WTC11 (cell line): Measurements from ENCODE around the gene KIF24. TPM values are rescaled to one million over a fixed set of nuclear protein-coding genes. Genes with fewer than 3 reads are reported as not detected.

ENCODE experiments used
- ATAC-seq: fragments of 200-7000 bp; cut with Tn5 transposase; 2 replicates; pipeline ENCODE4 v1.10.0; 2021; ENCODE audit warnings: mild to moderate bottlenecking, moderate library complexity
- CTCF ChIA-PET: fragments of 300-600 bp; sonication (Branson Sonifier 250); formaldehyde crosslinking; loops from one replicate; lab custom pipeline; 2021; ENCODE audit warnings: antibody characterized with exemption; lab: Charles Lee
- POLR2A ChIA-PET: fragments of 350-600 bp; sonication (Branson Sonifier 250); formaldehyde crosslinking; loops from one replicate; lab custom pipeline; 2021; ENCODE audit warnings: antibody characterized with exemption; lab: Charles Lee
- DNase-seq: peaks from one replicate; pipeline ENCODE4 v3.0.0; 2021; ENCODE audit warnings: low spot score
- H3K27ac Mint-ChIP-seq: 2 replicates; pipeline ENCODE4 v1.8.0; 2021; ENCODE audit warnings: mixed read lengths
- H3K27me3 Mint-ChIP-seq: 2 replicates; pipeline ENCODE4 v1.8.0; 2021; ENCODE audit warnings: low read depth, mild to moderate bottlenecking, moderate library complexity, mixed read lengths
- H3K36me3 Mint-ChIP-seq: 2 replicates; pipeline ENCODE4 v1.8.0; 2021; ENCODE audit warnings: mixed read lengths
- H3K4me1 Mint-ChIP-seq: 2 replicates; pipeline ENCODE4 v1.8.0; 2022; ENCODE audit warnings: mixed read lengths
- H3K4me3 Mint-ChIP-seq: 2 replicates; pipeline ENCODE4 v1.8.0; 2021; ENCODE audit warnings: mild to moderate bottlenecking, moderate library complexity, mixed read lengths
- H3K9me3 Mint-ChIP-seq: 2 replicates; pipeline ENCODE4 v1.8.0; 2021; ENCODE audit warnings: mixed read lengths
- AR ChIP-seq: fragments of 250-450 bp; sonication (Bioruptor Pico); IDR thresholded peaks from 2 replicates; pipeline ENCODE4 v1.9.0; 2021; ENCODE audit warnings: mild to moderate bottlenecking
- ATF3 ChIP-seq: sonication (generic); formaldehyde crosslinking; conservative IDR thresholded peaks from 2 replicates; pipeline ENCODE4 v1.8.1; 2022; ENCODE audit warnings: mild to moderate bottlenecking, missing genetic modification reagents
- CDX4 ChIP-seq: fragments of 250-450 bp; sonication (Bioruptor Pico); IDR thresholded peaks from 2 replicates; pipeline ENCODE4 v1.9.0; 2021; ENCODE audit warnings: moderate library complexity, mild to moderate bottlenecking, inconsistent platforms, borderline replicate concordance
- E2F5 ChIP-seq: sonication (generic); formaldehyde crosslinking; IDR thresholded peaks from 2 replicates; pipeline ENCODE4 v1.8.1; 2022; ENCODE audit warnings: mild to moderate bottlenecking, moderate library complexity, missing genetic modification reagents
- ESRRA ChIP-seq: sonication (generic); formaldehyde crosslinking; IDR thresholded peaks from 2 replicates; pipeline ENCODE4 v1.8.1; 2022; ENCODE audit warnings: mild to moderate bottlenecking, missing genetic modification reagents, borderline replicate concordance
- FOXK1 ChIP-seq: sonication (generic); formaldehyde crosslinking; IDR thresholded peaks from 2 replicates; pipeline ENCODE4 v1.8.0; 2022; ENCODE audit warnings: mild to moderate bottlenecking, moderate library complexity, missing genetic modification reagents
- GRHL2 ChIP-seq: fragments of 250-450 bp; sonication (Bioruptor Pico); IDR thresholded peaks from 2 replicates; pipeline ENCODE4 v1.8.0; 2022; ENCODE audit warnings: mild to moderate bottlenecking, moderate library complexity; ENCODE audit not compliant: insufficient replicate concordance, severe bottlenecking
- IRF1 ChIP-seq: sonication (generic); formaldehyde crosslinking; IDR thresholded peaks from 2 replicates; pipeline ENCODE4 v1.8.0; 2023; ENCODE audit warnings: missing genetic modification reagents
- IRF2 ChIP-seq: sonication (generic); formaldehyde crosslinking; IDR thresholded peaks from 2 replicates; pipeline ENCODE4 v1.8.0; 2022; ENCODE audit warnings: low read depth, missing genetic modification reagents, borderline replicate concordance
- KAT7 ChIP-seq: sonication (generic); formaldehyde crosslinking; IDR thresholded peaks from 2 replicates; pipeline ENCODE4 v1.8.1; 2023; ENCODE audit warnings: missing genetic modification reagents, mild to moderate bottlenecking, borderline replicate concordance
- MYBL2 ChIP-seq: sonication (generic); formaldehyde crosslinking; IDR thresholded peaks from 2 replicates; pipeline ENCODE4 v1.8.1; 2023; ENCODE audit warnings: mild to moderate bottlenecking, moderate library complexity, missing genetic modification reagents
- NFE2L1 ChIP-seq: sonication (generic); formaldehyde crosslinking; IDR thresholded peaks from 2 replicates; pipeline ENCODE4 v1.8.1; 2023; ENCODE audit warnings: missing genetic modification reagents
- SMAD4 ChIP-seq: sonication (generic); formaldehyde crosslinking; IDR thresholded peaks from 2 replicates; pipeline ENCODE4 v1.8.0; 2022; ENCODE audit warnings: mild to moderate bottlenecking, missing genetic modification reagents
- SP1 ChIP-seq: sonication (generic); formaldehyde crosslinking; conservative IDR thresholded peaks from 2 replicates; pipeline ENCODE4 v1.8.1; 2022; ENCODE audit warnings: missing genetic modification reagents
- STAT6 ChIP-seq: sonication (generic); formaldehyde crosslinking; conservative IDR thresholded peaks from 2 replicates; pipeline ENCODE4 v1.8.1; 2023; ENCODE audit warnings: mild to moderate bottlenecking, low read depth, missing genetic modification reagents, moderate library complexity
- TEAD1 ChIP-seq: sonication (generic); formaldehyde crosslinking; IDR thresholded peaks from 2 replicates; pipeline ENCODE4 v1.8.0; 2022; ENCODE audit warnings: mild to moderate bottlenecking, missing genetic modification reagents
- ZNF121 ChIP-seq: sonication (generic); formaldehyde crosslinking; IDR thresholded peaks from 2 replicates; pipeline ENCODE4 v1.8.0; 2023; ENCODE audit warnings: missing genetic modification reagents
- ZNF263 ChIP-seq: sonication (generic); formaldehyde crosslinking; IDR thresholded peaks from 2 replicates; pipeline ENCODE4 v1.8.1; 2022; ENCODE audit warnings: low read depth, mild to moderate bottlenecking, moderate library complexity, missing genetic modification reagents
- ZNF423 ChIP-seq: fragments of 250-450 bp; sonication (Bioruptor Pico); IDR thresholded peaks from 2 replicates; pipeline ENCODE4 v2.1.2; 2022; ENCODE audit warnings: mild to moderate bottlenecking, moderate library complexity
- ZSCAN18 ChIP-seq: fragments of 250-450 bp; sonication (Bioruptor Pico); IDR thresholded peaks from 2 replicates; pipeline ENCODE4 v2.1.2; 2022; ENCODE audit warnings: mild to moderate bottlenecking, moderate library complexity
- total RNA-seq: library from RNA; stranded (reverse); gene quantifications from 3 replicates; pipeline ENCODE4 v1.2.3, GENCODE V29; 2021

Gene KIF24
- total RNA-seq, 1 experiment from 2014 or later, result 4.5 TPM

GRCh38 chr9:34377404-34377746, 48.3 kb upstream of the KIF24 start:
- no peaks in the 10 kb centered on the region for H3K36me3 Mint-ChIP-seq
- no peaks in the 10 kb centered on the region for H3K9me3 Mint-ChIP-seq
- ATAC-seq (no peak), DNase-seq (peak; percentile 70)
- peaks cover 37% of the 10 kb centered on the region for H3K4me1 Mint-ChIP-seq
- CTCF ChIA-PET, result interaction anchor here (0.6 to 7.9 kb wide), 14 partner anchors 13 to 675 kb away, joined by 3 to 168 read pairs (median 4); partner anchors contain the start of genes DNAI1 and FAM219A
- H3K27me3 Mint-ChIP-seq, result peaks cover 38% of the 10 kb centered on the region
- peak overlapping the region; percentile 48; the same call in 1 of the 2 replicates for H3K27ac Mint-ChIP-seq
- TF ChIP-seq GRHL2, result no peak
- no peak for TF ChIP-seq ATF3 (CRISPR knock-in tag)
- no peak for TF ChIP-seq ESRRA (CRISPR knock-in tag)
- no peak for TF ChIP-seq ZSCAN18 (CRISPR knock-in tag)
- no peak for TF ChIP-seq TEAD1 (CRISPR knock-in tag)
- TF ChIP-seq IRF2 (CRISPR knock-in tag), result no peak
- TF ChIP-seq AR, result no peak
- no peak for TF ChIP-seq IRF1 (CRISPR knock-in tag)
- TF ChIP-seq ZNF263, result no peak
- TF ChIP-seq, all 79 proteins: peak for 0
- H3K4me3 Mint-ChIP-seq, result peak overlapping the region; percentile 93
- POLR2A ChIA-PET, result interaction anchor here (0.6 to 1.2 kb wide), 5 partner anchors 13 to 328 kb away, joined by 3 read pairs; no protein-coding TSS in a partner anchor

GRCh38 chr9:34376596-34377403, 47.7 kb upstream of the KIF24 start, which contains the start of gene MYORG:
Gene MYORG (minus strand): TSS chr9:34376898. CDS start chr9:34372943, 3,955 bp downstream.
- peaks cover 3% of the 10 kb centered on the region; the same call in 1 of the 2 replicates for H3K36me3 Mint-ChIP-seq
- ATAC-seq (peak; percentile 75), DNase-seq (peak; percentile 99)
- H3K4me3 Mint-ChIP-seq, result peak within 1 kb of the TSS; percentile 93
- H3K4me1 Mint-ChIP-seq, result peaks cover 36% of the 10 kb centered on the region
- peaks cover 32% of the 10 kb centered on the region for H3K27me3 Mint-ChIP-seq
- CTCF ChIA-PET, result interaction anchor here (0.6 to 7.9 kb wide), 15 partner anchors 27 to 676 kb away, joined by 3 to 168 read pairs (median 4); partner anchors contain the start of genes DNAI1 and FAM219A
- no peaks in the 10 kb centered on the region for H3K9me3 Mint-ChIP-seq
- H3K27ac Mint-ChIP-seq, result peak within 1 kb of the TSS; percentile 82
- POLR2A ChIA-PET, result interaction anchor here (0.6 to 1.5 kb wide), 6 partner anchors 13 to 327 kb away, joined by 3 read pairs; no protein-coding TSS in a partner anchor
- no peak for TF ChIP-seq ZNF121 (CRISPR knock-in tag)
- TF ChIP-seq SP1 (CRISPR knock-in tag), result peak; percentile 96
- peak; percentile 70; the same call in 1 of the 2 replicates for TF ChIP-seq E2F5 (CRISPR knock-in tag)
- no peak for TF ChIP-seq ZNF423
- TF ChIP-seq SMAD4 (CRISPR knock-in tag), result no peak
- no peak for TF ChIP-seq CDX4 (CRISPR knock-in tag)
- 0 out of 2 replicates have a peak, but pooled peaks have one; percentile 28 for TF ChIP-seq NFE2L1 (CRISPR knock-in tag)
- no peak for TF ChIP-seq STAT6
- TF ChIP-seq FOXK1 (CRISPR knock-in tag), result no peak
- TF ChIP-seq MYBL2 (CRISPR knock-in tag), result no peak
- TF ChIP-seq KAT7 (CRISPR knock-in tag), result 0 out of 2 replicates have a peak, but pooled peaks have one; percentile 40
